WTC11 (cell line): ENCODE measurements around the gene TTLL12. TPM values are rescaled to one million over a fixed set of nuclear protein-coding genes. Genes with fewer than 3 reads are reported as not detected.

ENCODE experiments used
- ATAC-seq: fragments of 200-7000 bp; cut with Tn5 transposase; 2 replicates; pipeline ENCODE4 v1.10.0; 2021; ENCODE audit warnings: mild to moderate bottlenecking, moderate library complexity
- CTCF ChIA-PET: fragments of 300-600 bp; sonication (Branson Sonifier 250); formaldehyde crosslinking; loops from one replicate; lab custom pipeline; 2021; ENCODE audit warnings: antibody characterized with exemption; lab: Charles Lee
- POLR2A ChIA-PET: fragments of 350-600 bp; sonication (Branson Sonifier 250); formaldehyde crosslinking; loops from one replicate; lab custom pipeline; 2021; ENCODE audit warnings: antibody characterized with exemption; lab: Charles Lee
- DNase-seq: peaks from one replicate; pipeline ENCODE4 v3.0.0; 2021; ENCODE audit warnings: low spot score
- H3K27ac Mint-ChIP-seq: 2 replicates; pipeline ENCODE4 v1.8.0; 2021; ENCODE audit warnings: mixed read lengths
- H3K27me3 Mint-ChIP-seq: 2 replicates; pipeline ENCODE4 v1.8.0; 2021; ENCODE audit warnings: low read depth, mild to moderate bottlenecking, moderate library complexity, mixed read lengths
- H3K36me3 Mint-ChIP-seq: 2 replicates; pipeline ENCODE4 v1.8.0; 2021; ENCODE audit warnings: mixed read lengths
- H3K4me1 Mint-ChIP-seq: 2 replicates; pipeline ENCODE4 v1.8.0; 2022; ENCODE audit warnings: mixed read lengths
- H3K4me3 Mint-ChIP-seq: 2 replicates; pipeline ENCODE4 v1.8.0; 2021; ENCODE audit warnings: mild to moderate bottlenecking, moderate library complexity, mixed read lengths
- H3K9me3 Mint-ChIP-seq: 2 replicates; pipeline ENCODE4 v1.8.0; 2021; ENCODE audit warnings: mixed read lengths
- AFF4 ChIP-seq: sonication (generic); formaldehyde crosslinking; IDR thresholded peaks from 2 replicates; pipeline ENCODE4 v1.8.1; 2023; ENCODE audit warnings: mild to moderate bottlenecking, missing genetic modification reagents, borderline replicate concordance
- ARID4B ChIP-seq: sonication (generic); formaldehyde crosslinking; IDR thresholded peaks from 2 replicates; pipeline ENCODE4 v1.8.0; 2023; ENCODE audit warnings: missing genetic modification reagents, mild to moderate bottlenecking, borderline replicate concordance
- ATF1 ChIP-seq: sonication (generic); formaldehyde crosslinking; IDR thresholded peaks from 2 replicates; pipeline ENCODE4 v1.8.1; 2023; ENCODE audit warnings: mild to moderate bottlenecking, moderate library complexity, missing genetic modification reagents
- ATF3 ChIP-seq: sonication (generic); formaldehyde crosslinking; conservative IDR thresholded peaks from 2 replicates; pipeline ENCODE4 v1.8.1; 2022; ENCODE audit warnings: mild to moderate bottlenecking, missing genetic modification reagents
- E2F1 ChIP-seq: sonication (generic); formaldehyde crosslinking; IDR thresholded peaks from 2 replicates; pipeline ENCODE4 v1.8.0; 2022; ENCODE audit warnings: mild to moderate bottlenecking, missing genetic modification reagents
- ELF4 ChIP-seq: sonication (generic); formaldehyde crosslinking; IDR thresholded peaks from 2 replicates; pipeline ENCODE4 v1.8.1; 2022; ENCODE audit warnings: low read depth, mild to moderate bottlenecking, moderate library complexity, missing genetic modification reagents
- NFATC4 ChIP-seq: fragments of 250-450 bp; sonication (Bioruptor Pico); IDR thresholded peaks from 2 replicates; pipeline ENCODE4 v1.9.0; 2021; ENCODE audit warnings: mild to moderate bottlenecking
- NFE2L1 ChIP-seq: sonication (generic); formaldehyde crosslinking; IDR thresholded peaks from 2 replicates; pipeline ENCODE4 v1.8.1; 2023; ENCODE audit warnings: missing genetic modification reagents
- NFYB ChIP-seq: sonication (generic); formaldehyde crosslinking; conservative IDR thresholded peaks from 2 replicates; pipeline ENCODE4 v1.8.0; 2022; ENCODE audit warnings: low read depth, missing genetic modification reagents
- OVOL2 ChIP-seq: fragments of 250-450 bp; sonication (Bioruptor Pico); IDR thresholded peaks from 2 replicates; pipeline ENCODE4 v1.9.0; 2021; ENCODE audit warnings: mild to moderate bottlenecking, borderline replicate concordance
- STAT6 ChIP-seq: sonication (generic); formaldehyde crosslinking; conservative IDR thresholded peaks from 2 replicates; pipeline ENCODE4 v1.8.1; 2023; ENCODE audit warnings: mild to moderate bottlenecking, low read depth, missing genetic modification reagents, moderate library complexity
- ZNF281 ChIP-seq: sonication (generic); formaldehyde crosslinking; IDR thresholded peaks from 2 replicates; pipeline ENCODE4 v1.8.0; 2023; ENCODE audit warnings: mild to moderate bottlenecking, missing genetic modification reagents
- ZNF423 ChIP-seq: fragments of 250-450 bp; sonication (Bioruptor Pico); IDR thresholded peaks from 2 replicates; pipeline ENCODE4 v2.1.2; 2022; ENCODE audit warnings: mild to moderate bottlenecking, moderate library complexity
- total RNA-seq: library from RNA; stranded (reverse); gene quantifications from 3 replicates; pipeline ENCODE4 v1.2.3, GENCODE V29; 2021

TTLL12 gene
- total RNA-seq, 1 experiment from 2014 or later = 134 TPM

GRCh38 chr22:43157874-43158546 lies 28.9 kb downstream of the TTLL12 start:
- ChIA-PET CTCF (interaction anchor here (1.0 to 2.1 kb wide), 2 partner anchors 29 to 70 kb away, joined by 3 to 6 read pairs; partner anchors contain the start of gene TTLL12), POLR2A (interaction anchor here (0.8 kb wide), 1 partner anchor 37 kb away, joined by 3 read pairs; no protein-coding TSS in a partner anchor)
- H3K27ac Mint-ChIP-seq = peak overlapping the region; percentile 87; the same call in 1 of the 2 replicates
- DNase-seq (no peak), ATAC-seq (no peak)
- peaks cover 1% of the 10 kb centered on the region; the same call in 1 of the 2 replicates for H3K27me3 Mint-ChIP-seq
- peaks cover 1% of the 10 kb centered on the region for H3K4me1 Mint-ChIP-seq
- no peak overlapping the region for H3K4me3 Mint-ChIP-seq
- H3K9me3 Mint-ChIP-seq = no peaks in the 10 kb centered on the region
- TF ChIP-seq ZNF423 (no peak), ARID4B (CRISPR knock-in tag) (no peak), ELF4 (CRISPR knock-in tag) (no peak), NFE2L1 (CRISPR knock-in tag) (no peak)
- H3K36me3 Mint-ChIP-seq = no peaks in the 10 kb centered on the region

GRCh38 chr22:43156413-43156812 lies 30.5 kb downstream of the TTLL12 start:
- Mint-ChIP-seq H3K27me3 (peaks cover 5% of the 10 kb centered on the region; the same call in 1 of the 2 replicates), H3K9me3 (no peaks in the 10 kb centered on the region), H3K36me3 (no peaks in the 10 kb centered on the region), H3K4me3 (no peak overlapping the region), H3K27ac (no peak overlapping the region), H3K4me1 (peaks cover 3% of the 10 kb centered on the region)
- TF ChIP-seq AFF4 (CRISPR knock-in tag) (no peak), ATF3 (CRISPR knock-in tag) (no peak), ZNF281 (CRISPR knock-in tag) (no peak), NFYB (CRISPR knock-in tag) (no peak), STAT6 (CRISPR knock-in tag) (no peak), E2F1 (CRISPR knock-in tag) (no peak), NFATC4 (no peak), ATF1 (CRISPR knock-in tag) (no peak), OVOL2 (CRISPR knock-in tag) (no peak)
- CTCF ChIA-PET = interaction anchor here (1.0 to 2.1 kb wide), 2 partner anchors 20 to 72 kb away, joined by 3 to 6 read pairs; no protein-coding TSS in a partner anchor
- POLR2A ChIA-PET = no interaction called here
- ATAC-seq (no peak), DNase-seq (no peak)
